DLD1 (cell line): ENCODE data around the gene ZNF790.
"Not testable (repeated sequence)": the region's sequence is repeated elsewhere in the genome, so short reads cannot be mapped to it uniquely, and the experiment has no call there.

Source experiments
- in situ Hi-C: cut with HindIII; loops from 2 replicates; pipeline ENCODE4 v1.10.0; 2017; ENCODE audit warnings: low sequenced_read_pairs

The ZNF790 gene

GRCh38 chr19:36837906-36838783, at the start of gene ZNF790:
ZNF790 (minus strand) TSS chr19:36838387; CDS start chr19:36825619, 12,768 bp downstream.
- in situ Hi-C loops = no loop called here

GRCh38 chr19:36876993-36877938, 39.1 kb upstream of the ZNF790 start:
- in situ Hi-C loops = no loop called here

- in situ Hi-C loops = no loop called here
Measured at GRCh38 chr19:36851898-36852297, 13.7 kb upstream of the ZNF790 start.

GRCh38 chr19:36850559-36851442, 12.6 kb upstream of the ZNF790 start, which contains the start of gene ZNF345:
ZNF345 (plus strand) TSS chr19:36850876; CDS start chr19:36876831, 25,955 bp downstream.
- in situ Hi-C loops = no loop called here

- in situ Hi-C loops = no loop called here
Measured at GRCh38 chr19:36849701-36850558, 11.7 kb upstream of the ZNF790 start.

- in situ Hi-C loops = no loop called here
Measured at GRCh38 chr19:36847968-36848367, 9.8 kb upstream of the ZNF790 start.

- in situ Hi-C loops = no loop called here
Measured at GRCh38 chr19:36838784-36839324, 667 bp upstream of the ZNF790 start.

- in situ Hi-C loops = no loop called here
Measured at GRCh38 chr19:36837176-36837905, 846 bp downstream of the ZNF790 start.

- in situ Hi-C loops = no loop called here
Measured at GRCh38 chr19:36833430-36833829, 4.8 kb downstream of the ZNF790 start.

GRCh38 chr19:36821758-36822157, 16.4 kb downstream of the ZNF790 start:
- in situ Hi-C loops = no loop called here

GRCh38 chr19:36819130-36819630, 19.0 kb downstream of the ZNF790 start:
- in situ Hi-C loops = no loop called here

GRCh38 chr19:36807029-36807428, 31.2 kb downstream of the ZNF790 start:
- in situ Hi-C loops = no loop called here

GRCh38 chr19:36805364-36805763, 32.8 kb downstream of the ZNF790 start:
- in situ Hi-C loops = no loop called here

GRCh38 chr19:36797786-36798108, 40.4 kb downstream of the ZNF790 start:
- in situ Hi-C loops = no loop called here

GRCh38 chr19:36796714-36796992, 41.5 kb downstream of the ZNF790 start:
- in situ Hi-C loops = no loop called here

- in situ Hi-C loops = not testable (repeated sequence)
Measured at GRCh38 chr19:36791420-36792141, 46.6 kb downstream of the ZNF790 start.

GRCh38 chr19:36775768-36776167, 62.4 kb downstream of the ZNF790 start:
- in situ Hi-C loops = no loop called here

GRCh38 chr19:36773223-36773579, 65.0 kb downstream of the ZNF790 start:
- in situ Hi-C loops = no loop called here
